Measurements from ENCODE around the gene ASXL2. TPM values are rescaled to one million over a fixed set of nuclear protein-coding genes. Genes with fewer than 3 reads are reported as not detected.

The ASXL2 gene
- total RNA-seq, 1 donor from 2014 or later: 25.8 TPM

Other genes starting within 250 kb of the ASXL2 start
- 5.1 and 5.9 TPM in 2 replicates for gene DTNB, start 204.9 kb downstream of the ASXL2 start, total RNA-seq
- gene KIF3C, start 104.0 kb upstream of the ASXL2 start, total RNA-seq: 37.6 and 38.7 TPM in 2 replicates
- 174 and 192 TPM in 2 replicates for gene RAB10, start 155.6 kb upstream of the ASXL2 start, total RNA-seq

Measured in astrocyte (in vitro differentiated cells and primary cell).